ENCODE measurements around the gene MAP3K2. TPM values are rescaled to one million over a fixed set of nuclear protein-coding genes. Genes with fewer than 3 reads are reported as not detected.
A peak's percentile ranks its signal among the peaks of the same experiment; 100 is the strongest.

MAP3K2 gene
- total RNA-seq, 1 donor from 2014 or later = 42.2 TPM

GRCh38 chr2:127361929-127362885 is 25.6 kb downstream of the MAP3K2 start:
- H3K4me3 ChIP-seq (ENCODE audit: low read depth, low read length) = no peak overlapping the region
- peak; percentile 21 for DNase-seq (ENCODE audit: low read depth)
- H3K27me3 ChIP-seq (ENCODE audit: control insufficient read depth, insufficient read depth, low read length) = no peaks in the 10 kb centered on the region
- H3K36me3 ChIP-seq (ENCODE audit: control insufficient read depth, insufficient read depth, low read length) = no peaks in the 10 kb centered on the region
- TF ChIP-seq, protein P1, sequence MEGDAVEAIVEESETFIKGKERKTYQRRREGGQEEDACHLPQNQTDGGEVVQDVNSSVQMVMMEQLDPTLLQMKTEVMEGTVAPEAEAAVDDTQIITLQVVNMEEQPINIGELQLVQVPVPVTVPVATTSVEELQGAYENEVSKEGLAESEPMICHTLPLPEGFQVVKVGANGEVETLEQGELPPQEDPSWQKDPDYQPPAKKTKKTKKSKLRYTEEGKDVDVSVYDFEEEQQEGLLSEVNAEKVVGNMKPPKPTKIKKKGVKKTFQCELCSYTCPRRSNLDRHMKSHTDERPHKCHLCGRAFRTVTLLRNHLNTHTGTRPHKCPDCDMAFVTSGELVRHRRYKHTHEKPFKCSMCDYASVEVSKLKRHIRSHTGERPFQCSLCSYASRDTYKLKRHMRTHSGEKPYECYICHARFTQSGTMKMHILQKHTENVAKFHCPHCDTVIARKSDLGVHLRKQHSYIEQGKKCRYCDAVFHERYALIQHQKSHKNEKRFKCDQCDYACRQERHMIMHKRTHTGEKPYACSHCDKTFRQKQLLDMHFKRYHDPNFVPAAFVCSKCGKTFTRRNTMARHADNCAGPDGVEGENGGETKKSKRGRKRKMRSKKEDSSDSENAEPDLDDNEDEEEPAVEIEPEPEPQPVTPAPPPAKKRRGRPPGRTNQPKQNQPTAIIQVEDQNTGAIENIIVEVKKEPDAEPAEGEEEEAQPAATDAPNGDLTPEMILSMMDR (IDR thresholded peaks at IDR 0.05; ENCODE audit: insufficient read depth, low read length, poor library complexity, severe bottlenecking) = no peak

DNA sequence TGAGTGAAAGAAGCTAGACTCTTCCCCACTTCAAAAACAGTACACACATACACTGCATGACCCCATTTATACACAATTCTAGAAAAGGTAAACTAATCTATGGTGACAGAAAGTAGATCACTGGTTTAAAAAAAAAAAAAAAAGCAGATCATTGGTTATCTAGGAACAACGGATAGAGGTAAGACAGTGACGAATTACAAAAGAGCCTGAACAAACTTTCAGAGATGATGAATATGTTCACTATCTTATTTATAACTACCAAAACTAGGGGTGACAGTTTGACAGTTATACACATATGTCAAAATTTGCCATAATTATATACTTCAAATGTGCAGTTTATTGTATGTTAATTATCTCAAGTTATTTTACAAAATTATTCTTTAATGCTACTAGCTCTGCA is 27.5 kb downstream of the MAP3K2 start:
- TF ChIP-seq, protein P1 (IDR thresholded peaks at IDR 0.05; ENCODE audit: insufficient read depth, low read length, poor library complexity, severe bottlenecking) = no peak
- Histone ChIP-seq H3K36me3 (ENCODE audit: control insufficient read depth, insufficient read depth, low read length) (no peaks in the 10 kb centered on the region), H3K4me3 (ENCODE audit: low read depth, low read length) (no peak overlapping the region), H3K27me3 (ENCODE audit: control insufficient read depth, insufficient read depth, low read length) (no peaks in the 10 kb centered on the region)
- DNase-seq (ENCODE audit: low read depth) = no peak

DNA sequence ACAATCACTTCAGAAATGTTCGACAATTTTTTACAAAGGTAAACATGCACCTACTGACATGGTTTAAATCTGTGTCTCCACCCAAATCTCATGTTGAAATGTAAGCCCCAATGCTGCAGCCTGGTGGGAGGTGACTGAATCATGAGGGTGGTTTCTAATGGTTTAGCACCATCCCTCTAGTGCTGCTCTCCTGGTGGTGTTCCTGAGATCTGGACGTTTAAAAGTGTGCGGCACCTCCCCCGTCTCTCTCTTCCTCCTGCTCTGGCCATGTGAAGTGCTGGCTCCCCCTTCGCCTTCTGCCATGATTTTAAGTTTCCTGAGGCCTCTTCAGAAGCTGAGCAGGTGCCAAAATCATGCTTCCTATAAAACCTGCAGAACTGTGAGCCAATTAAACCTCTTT is 28.3 kb downstream of the MAP3K2 start:
- Histone ChIP-seq H3K4me3 (ENCODE audit: low read depth, low read length) (no peak overlapping the region), H3K36me3 (ENCODE audit: control insufficient read depth, insufficient read depth, low read length) (no peaks in the 10 kb centered on the region), H3K27me3 (ENCODE audit: control insufficient read depth, insufficient read depth, low read length) (no peaks in the 10 kb centered on the region)
- TF ChIP-seq, protein P1 (IDR thresholded peaks at IDR 0.05; ENCODE audit: insufficient read depth, low read length, poor library complexity, severe bottlenecking) = no peak
- no peak for DNase-seq (ENCODE audit: low read depth)

GRCh38 chr2:127358971-127359370 is 28.8 kb downstream of the MAP3K2 start:
- H3K27me3 ChIP-seq (ENCODE audit: control insufficient read depth, insufficient read depth, low read length) = no peaks in the 10 kb centered on the region
- no peak for DNase-seq (ENCODE audit: low read depth)
- TF ChIP-seq, protein P1 (IDR thresholded peaks at IDR 0.05; ENCODE audit: insufficient read depth, low read length, poor library complexity, severe bottlenecking) = no peak
- no peak overlapping the region for H3K4me3 ChIP-seq (ENCODE audit: low read depth, low read length)
- H3K36me3 ChIP-seq (ENCODE audit: control insufficient read depth, insufficient read depth, low read length) = no peaks in the 10 kb centered on the region

DNA sequence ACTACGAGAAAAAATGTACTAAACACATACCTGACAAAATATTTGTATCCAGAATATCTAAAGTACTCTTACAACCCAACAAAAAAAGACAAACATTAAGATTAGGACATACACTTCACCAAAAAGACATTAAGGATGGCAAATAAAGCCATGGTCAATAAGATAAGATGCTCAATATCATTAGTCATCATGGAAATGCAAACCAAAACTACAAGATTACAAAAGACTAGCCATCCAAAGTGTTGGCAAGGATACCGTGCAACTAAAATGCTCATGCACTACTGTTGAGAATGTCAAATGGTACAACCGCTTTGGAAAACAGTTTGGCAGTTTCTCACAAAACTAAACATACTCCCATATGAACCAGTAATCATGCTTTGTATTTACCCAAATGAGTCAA is 29.7 kb downstream of the MAP3K2 start:
- TF ChIP-seq, protein P1 (IDR thresholded peaks at IDR 0.05; ENCODE audit: insufficient read depth, low read length, poor library complexity, severe bottlenecking) = no peak

More for the DNA sequence above, 29.7 kb downstream of the MAP3K2 start:
- no peak for DNase-seq (ENCODE audit: low read depth)
- no peak overlapping the region for H3K4me3 ChIP-seq (ENCODE audit: low read depth, low read length)
- H3K36me3 ChIP-seq (ENCODE audit: control insufficient read depth, insufficient read depth, low read length) = no peaks in the 10 kb centered on the region
- H3K27me3 ChIP-seq (ENCODE audit: control insufficient read depth, insufficient read depth, low read length) = no peaks in the 10 kb centered on the region
